GM10266 (cell line): ENCODE data around the gene NPDC1.
"Not testable (repeated sequence)": the region's sequence is repeated elsewhere in the genome, so short reads cannot be mapped to it uniquely, and the experiment has no call there.

Experiments used
- DNase-seq: peaks from one replicate; pipeline ENCODE4 v3.0.0; 2012; ENCODE audit errors: extremely low spot score
- CTCF ChIP-seq: IDR thresholded peaks from 2 replicates; pipeline ENCODE4 v1.5.1; 2012; ENCODE audit warnings: mild to moderate bottlenecking, low read depth; ENCODE audit not compliant: control insufficient read depth, insufficient read depth; ENCODE audit errors: missing control alignments

The NPDC1 gene

GRCh38 chr9:137063311-137064026 is 17.5 kb upstream of the NPDC1 start:
- no peak for DNase-seq
- TF ChIP-seq CTCF = no peak

- DNase-seq = not testable (repeated sequence)
Observed at GRCh38 chr9:137062798-137063197, 16.8 kb upstream of the NPDC1 start.

GRCh38 chr9:137062384-137062783 is 16.4 kb upstream of the NPDC1 start:
- TF ChIP-seq CTCF = no peak

GRCh38 chr9:137058521-137059234 is 12.7 kb upstream of the NPDC1 start:
- no peak for DNase-seq
- TF ChIP-seq CTCF = no peak

More at GRCh38 chr9:137062384-137062783, 16.4 kb upstream of the NPDC1 start:
- DNase-seq = no peak

GRCh38 chr9:137057545-137057944 is 11.6 kb upstream of the NPDC1 start:
- no peak for TF ChIP-seq CTCF
- DNase-seq = no peak

GRCh38 chr9:137056739-137057415 is 10.9 kb upstream of the NPDC1 start:
- no peak for DNase-seq
- no peak for TF ChIP-seq CTCF

- DNase-seq = no peak
- no peak for TF ChIP-seq CTCF
Observed at GRCh38 chr9:137055385-137056364, 9.7 kb upstream of the NPDC1 start.
